GM21360 (cell line): ENCODE measurements around the gene MYO18B.
"Not testable (repeated sequence)": the region's sequence is repeated elsewhere in the genome, so short reads cannot be mapped to it uniquely, and the experiment has no call there.

Source experiments
- ATAC-seq: cut with Tn5 transposase; IDR thresholded peaks from one replicate; pipeline ENCODE4 v1.9.1; 2021; ENCODE audit warnings: mild to moderate bottlenecking, moderate library complexity; ENCODE audit not compliant: unreplicated experiment

MYO18B gene, protein sequence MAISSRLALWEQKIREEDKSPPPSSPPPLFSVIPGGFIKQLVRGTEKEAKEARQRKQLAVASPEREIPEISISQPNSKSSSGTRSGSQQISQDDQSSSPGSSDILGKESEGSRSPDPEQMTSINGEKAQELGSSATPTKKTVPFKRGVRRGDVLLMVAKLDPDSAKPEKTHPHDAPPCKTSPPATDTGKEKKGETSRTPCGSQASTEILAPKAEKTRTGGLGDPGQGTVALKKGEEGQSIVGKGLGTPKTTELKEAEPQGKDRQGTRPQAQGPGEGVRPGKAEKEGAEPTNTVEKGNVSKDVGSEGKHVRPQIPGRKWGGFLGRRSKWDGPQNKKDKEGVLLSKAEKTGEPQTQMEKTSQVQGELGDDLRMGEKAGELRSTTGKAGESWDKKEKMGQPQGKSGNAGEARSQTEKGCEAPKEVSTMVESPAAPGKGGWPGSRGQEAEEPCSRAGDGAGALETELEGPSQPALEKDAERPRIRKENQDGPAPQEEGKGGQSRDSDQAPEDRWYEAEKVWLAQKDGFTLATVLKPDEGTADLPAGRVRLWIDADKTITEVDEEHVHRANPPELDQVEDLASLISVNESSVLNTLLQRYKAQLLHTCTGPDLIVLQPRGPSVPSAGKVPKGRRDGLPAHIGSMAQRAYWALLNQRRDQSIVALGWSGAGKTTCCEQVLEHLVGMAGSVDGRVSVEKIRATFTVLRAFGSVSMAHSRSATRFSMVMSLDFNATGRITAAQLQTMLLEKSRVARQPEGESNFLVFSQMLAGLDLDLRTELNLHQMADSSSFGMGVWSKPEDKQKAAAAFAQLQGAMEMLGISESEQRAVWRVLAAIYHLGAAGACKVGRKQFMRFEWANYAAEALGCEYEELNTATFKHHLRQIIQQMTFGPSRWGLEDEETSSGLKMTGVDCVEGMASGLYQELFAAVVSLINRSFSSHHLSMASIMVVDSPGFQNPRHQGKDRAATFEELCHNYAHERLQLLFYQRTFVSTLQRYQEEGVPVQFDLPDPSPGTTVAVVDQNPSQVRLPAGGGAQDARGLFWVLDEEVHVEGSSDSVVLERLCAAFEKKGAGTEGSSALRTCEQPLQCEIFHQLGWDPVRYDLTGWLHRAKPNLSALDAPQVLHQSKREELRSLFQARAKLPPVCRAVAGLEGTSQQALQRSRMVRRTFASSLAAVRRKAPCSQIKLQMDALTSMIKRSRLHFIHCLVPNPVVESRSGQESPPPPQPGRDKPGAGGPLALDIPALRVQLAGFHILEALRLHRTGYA (N-terminal part only)

DNA sequence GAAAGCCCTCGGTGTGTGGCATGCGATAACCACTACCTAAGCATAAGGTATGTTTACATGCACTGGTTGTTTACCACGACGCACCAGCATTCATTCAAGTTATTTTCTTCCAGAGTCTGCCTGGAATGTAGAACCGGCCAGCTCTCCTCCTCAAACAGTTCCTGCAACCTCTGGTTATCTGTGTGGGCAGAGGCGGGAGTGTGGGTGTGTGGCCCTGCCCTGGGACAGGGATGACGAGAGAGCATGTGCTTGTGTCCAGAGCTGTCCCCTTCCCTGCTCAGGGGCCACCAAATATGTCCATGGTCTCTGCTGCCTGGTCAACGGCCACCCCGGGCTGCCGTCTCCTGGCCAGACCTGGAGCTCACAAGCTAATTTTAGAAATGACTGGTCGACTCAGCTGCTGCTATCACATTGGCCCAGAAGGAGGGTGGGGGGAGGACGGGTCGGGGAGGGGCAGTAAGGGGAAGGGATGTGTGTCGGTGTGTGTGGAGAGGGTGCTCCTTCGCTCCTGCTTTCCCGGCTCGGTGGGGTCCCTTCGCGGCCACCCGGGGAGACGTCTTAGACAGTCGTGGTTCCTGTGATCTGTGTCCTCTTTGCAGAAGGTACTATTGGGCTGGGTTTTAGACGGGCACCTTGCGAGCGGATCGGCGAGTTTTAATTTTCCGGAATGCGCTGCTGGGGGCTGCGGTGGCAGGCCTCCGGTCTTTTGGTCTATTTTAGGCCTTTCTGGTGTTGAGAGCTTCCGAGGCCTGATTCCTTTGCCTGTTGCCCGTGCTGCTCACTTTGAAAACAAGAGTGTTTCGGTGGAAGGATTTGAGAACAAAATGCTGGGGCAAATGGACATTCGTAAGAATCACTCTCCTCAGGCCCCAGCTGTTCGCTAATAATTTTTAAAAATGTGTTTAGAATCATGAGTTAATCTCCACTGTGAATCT is at the start of gene MYO18B:
Gene MYO18B, plus strand, starts transcription at position 497 of the 935 bp plus-strand sequence. CDS start 18,905 bp downstream, outside the sequence.
- no peak for ATAC-seq

DNA sequence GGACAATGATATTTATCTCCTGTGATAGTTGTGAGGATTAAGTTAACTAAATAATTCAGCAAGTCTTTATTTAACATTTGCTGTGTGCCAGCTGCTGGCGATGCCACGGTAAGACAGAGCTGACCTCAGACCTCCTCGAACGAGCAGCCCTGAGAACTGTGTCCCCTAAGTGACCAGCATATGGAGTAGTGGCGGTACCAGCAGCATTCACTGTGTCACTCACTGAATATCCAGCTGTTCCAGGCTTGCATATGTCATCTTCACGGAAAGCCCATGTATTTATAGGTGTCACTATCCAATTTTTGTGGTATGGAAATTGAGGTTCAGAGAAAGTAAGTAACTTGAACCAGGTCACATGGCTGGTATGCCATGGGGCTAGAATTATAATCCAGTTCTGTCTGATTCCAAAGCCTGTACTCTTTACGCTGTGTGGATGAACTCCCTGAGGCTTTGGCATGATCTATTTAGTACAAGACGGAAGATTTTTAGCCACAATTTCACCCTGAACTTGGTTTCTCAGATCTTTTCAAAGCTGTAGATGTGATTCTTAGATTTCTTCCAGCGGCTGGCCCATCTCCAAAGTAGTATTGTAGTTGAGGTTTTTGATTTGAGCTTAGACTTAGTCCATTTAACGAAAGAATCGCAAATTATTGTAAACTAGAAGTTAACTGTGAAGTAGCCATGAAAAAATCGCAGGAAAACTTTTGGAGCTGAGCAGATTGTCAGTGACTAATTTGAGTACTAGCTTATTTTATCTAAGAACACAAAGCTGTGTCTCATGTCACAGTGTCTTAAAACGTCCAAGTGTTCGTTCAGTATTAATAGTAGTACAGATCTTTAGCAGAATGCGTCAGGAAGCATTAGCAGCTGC is 49.4 kb upstream of the MYO18B start:
- ATAC-seq = no peak

DNA sequence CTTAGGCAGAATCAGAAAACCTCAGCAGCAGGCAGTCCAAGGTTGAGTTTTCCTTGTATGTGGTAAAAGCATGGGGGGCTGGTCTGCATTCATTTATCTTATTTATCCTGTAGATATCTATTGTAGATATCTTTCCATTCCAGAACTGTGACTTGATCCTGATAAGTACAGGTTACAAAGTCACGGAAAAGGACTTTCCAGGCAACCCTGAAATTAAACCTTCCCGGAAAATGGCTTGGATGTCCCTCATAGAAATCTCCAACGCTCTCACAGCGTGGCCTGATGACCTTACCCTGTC is 48.8 kb upstream of the MYO18B start:
- no peak for ATAC-seq

DNA sequence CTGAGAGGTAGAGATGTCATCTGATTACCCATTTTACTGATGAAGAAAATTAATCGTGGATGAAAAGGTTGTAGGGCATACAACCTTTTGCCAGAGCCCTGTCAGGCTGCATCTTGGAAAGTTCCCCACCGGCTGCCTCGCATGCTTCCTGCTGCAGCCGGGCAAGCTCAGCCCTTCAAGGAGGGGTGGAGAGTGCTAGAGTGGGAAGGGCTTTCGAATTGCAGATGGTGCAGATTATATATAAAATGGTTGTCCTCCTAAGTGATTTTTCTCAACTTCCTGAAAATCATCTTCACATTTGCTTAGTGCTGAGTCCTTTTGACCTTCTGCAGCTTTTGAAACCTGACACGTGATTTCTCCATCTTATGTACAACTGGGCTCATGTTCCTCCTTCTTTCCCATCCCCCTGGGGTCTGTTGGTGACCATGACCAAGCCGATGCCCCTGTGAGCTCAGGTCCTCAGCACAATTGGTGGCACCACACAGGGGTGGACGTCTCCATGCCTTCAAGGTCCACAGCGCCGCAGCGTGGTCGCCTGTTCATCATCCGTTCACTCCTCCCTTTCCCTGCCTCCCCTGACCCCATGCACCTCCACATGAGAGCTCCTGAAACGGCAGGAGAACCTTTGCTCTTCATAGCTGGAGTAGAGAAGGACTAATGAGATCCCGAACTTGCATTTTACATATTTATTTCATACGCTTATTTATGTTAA is 47.6 kb upstream of the MYO18B start:
- no peak for ATAC-seq

DNA sequence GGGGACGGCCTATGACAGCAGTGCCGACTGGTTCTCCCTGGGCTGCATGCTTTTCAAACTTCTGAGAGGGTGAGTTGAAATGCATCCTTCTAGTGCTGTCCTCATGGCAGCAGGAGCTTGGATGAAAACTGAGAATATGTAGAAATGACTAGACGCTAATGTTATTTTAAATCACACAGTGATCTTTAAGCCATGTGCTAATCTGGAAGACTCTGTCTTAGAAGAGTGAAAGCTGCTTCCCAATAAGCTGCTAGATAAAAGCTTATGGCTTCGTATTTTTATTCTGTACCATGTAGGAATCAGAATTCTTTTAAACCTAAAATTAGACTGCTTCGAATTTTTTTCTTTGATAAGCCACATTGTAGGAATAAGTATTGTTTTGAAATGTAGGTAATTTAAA is 46.8 kb upstream of the MYO18B start:
- ATAC-seq = no peak

DNA sequence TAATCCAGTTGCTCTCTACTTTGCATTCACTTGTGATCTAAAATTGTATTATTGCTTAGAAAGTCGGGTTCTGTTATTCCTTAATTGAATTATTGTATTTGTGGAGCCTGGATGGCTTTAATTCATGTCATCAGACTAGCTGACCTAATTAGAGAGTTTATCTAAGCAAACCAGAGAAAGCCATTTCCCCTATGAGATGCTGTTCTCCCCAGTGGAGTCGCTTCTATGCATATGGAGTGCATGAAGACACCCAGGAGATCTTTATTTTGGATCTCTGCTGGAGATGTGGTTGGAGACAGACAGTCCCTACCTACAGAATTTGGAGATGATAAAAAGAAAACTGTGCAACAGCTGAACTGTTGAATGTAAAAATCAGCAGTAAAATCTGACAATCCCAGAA is 45.2 kb upstream of the MYO18B start:
- no peak for ATAC-seq

DNA sequence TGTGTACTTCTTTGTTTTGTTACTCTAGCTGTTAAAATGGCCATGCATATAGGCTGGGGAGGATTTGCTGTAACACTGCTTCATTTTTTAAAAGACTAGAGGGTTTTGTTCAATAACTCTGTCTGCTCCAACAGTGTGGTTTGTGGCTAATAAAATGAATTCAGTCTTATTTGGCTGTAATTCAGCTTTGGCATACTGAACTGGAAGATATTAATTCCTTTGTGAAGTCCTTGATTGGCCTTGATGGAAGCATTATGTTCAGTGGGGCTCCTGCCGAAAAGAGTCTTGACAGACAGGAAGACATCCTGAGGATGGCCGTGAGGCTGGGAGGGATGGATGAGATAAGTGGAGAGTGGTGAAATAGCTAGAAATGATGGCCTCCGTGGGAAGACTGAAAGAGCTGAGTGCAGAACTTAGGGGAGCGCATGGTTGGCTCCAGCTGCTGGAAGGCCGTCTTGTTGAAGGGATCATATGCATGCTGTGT is 44.8 kb upstream of the MYO18B start:
- ATAC-seq = no peak

DNA sequence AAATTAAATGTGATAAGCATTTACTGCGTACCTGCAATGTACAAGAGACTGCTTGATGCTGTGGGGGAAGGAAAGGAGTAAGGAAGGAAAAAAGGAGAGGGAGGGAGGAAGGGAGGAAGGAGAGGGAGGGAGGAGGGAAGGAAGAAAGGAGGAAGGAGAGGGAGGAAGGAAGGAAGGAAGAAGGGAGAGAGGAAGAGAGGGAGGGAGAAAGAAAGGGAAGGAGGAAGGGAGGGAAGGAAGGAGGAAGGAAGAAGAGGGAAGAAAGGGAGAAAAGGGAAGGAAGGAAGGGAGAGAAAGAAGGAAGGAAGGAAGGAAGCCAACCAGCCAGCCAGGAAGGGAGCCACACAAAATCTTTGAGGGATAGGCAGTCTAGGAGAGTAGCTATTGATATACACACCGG is 44.0 kb upstream of the MYO18B start:
- no peak for ATAC-seq

DNA sequence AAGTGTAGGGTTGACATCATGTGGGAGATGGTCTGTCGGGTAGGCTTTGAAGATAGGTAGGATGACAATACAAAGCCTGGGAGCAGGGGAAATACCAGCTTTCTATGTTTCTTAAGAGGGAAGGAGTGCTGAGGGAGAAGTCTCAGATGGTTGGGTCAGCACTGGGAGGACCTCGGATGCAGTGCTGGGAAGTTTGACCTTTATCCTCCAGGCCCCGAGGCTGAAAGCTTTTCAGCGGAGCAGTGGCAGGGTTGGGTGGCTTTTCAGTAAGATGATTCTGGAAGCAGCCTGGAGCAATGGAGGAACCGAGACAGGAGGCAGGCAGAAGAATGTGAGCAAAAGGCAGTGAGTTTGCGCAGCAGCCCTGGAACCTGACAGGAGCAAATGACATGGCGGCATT is 43.5 kb upstream of the MYO18B start:
- no peak for ATAC-seq

DNA sequence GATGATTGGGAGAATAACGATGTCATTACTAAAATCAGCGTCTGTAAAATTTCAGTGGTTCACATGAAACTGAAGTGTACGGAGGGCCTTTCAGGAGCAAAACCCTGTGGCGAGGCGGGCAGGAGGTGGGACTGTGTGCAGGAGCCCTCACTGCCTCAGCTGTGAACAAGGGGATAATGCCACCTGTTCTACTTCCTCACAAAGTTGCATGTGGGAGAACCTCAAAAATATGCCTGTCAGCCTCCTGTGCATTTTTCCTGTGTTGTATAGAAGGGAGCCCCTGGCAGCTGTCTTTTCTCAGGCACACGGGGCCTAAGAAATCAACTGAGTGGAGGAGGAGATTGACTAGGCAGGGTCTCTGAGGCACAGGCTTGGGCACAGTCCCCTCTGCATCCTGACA is 43.0 kb upstream of the MYO18B start:
- no peak for ATAC-seq

DNA sequence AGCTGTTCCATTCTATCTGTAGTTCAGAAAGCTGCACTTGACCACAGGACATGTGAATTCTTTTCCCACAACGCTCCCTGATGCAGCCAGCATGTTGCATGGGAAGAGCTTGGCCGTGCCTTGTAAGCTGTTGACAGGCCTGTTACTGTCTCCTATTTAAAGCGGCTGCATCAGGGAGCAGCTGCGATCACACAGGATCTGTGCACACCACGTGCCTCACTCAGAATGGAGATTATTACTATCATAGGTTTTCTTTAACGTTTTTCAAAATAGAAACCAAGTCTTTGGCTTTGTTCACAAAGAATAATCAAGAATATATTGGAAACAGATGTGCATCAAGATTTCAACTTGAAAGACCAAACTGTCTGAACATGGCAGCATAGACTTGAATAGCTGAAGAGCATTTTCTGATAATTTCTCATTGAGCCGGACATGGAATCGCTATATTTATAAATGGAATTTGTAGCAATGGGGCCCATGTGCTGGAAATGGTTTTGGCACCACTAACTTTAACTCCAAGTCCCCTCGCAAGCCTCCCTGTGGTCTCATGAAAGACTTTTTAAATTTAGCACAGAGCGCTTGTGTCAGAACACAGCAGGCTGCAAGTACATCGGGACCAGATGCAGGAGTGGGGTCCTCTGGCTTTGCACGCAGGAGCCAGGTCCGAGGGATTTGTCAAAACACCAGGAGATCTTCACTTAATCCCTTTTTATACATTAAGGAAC is 40.8 kb upstream of the MYO18B start:
- no peak for ATAC-seq

DNA sequence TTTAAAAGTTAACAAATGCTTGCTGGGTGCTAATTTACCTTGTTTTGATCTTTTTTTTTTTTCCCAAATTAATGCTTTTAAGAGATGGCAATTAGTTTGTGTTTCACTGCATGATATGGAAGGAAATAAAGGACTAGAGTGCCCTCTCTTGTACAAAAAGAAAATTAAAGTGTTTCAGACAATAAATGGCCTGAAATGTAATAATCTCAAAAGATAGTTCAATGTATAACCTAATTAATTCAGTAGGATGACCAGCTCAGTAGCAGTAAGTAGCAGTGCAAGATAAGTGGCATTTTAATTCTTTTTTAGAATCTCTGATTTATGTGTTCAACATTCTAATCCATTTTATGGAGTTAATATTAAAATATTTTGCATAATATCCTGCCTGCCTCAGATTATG is 39.9 kb upstream of the MYO18B start:
- no peak for ATAC-seq

DNA sequence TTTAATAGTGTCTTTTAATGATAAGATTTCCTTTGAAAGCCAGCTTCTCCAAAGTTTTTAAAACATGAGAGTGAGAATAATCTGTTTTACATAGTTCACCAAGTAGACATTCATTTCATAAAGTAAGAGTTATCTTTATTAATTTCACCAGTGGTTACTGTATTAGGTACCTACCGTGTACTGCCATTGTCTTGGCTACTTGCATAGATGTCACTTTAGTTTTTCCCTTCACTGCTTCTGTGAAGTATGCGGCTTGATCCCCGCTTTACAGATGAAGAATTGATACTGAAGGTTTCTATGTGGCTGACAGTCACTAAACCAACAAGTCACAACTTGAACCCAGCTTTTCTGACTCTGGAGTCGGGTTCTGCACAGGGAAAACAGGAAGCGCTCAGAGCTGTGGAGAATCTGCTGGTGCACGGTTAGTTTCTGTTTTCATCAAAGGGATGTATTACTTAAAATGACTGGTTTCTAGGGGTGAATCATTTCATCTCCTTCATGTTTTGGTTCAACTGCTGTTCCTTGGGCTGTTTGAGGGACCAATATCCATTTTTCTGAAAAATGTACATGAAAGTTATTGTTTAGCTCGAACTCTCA is 39.3 kb upstream of the MYO18B start:
- no peak for ATAC-seq

DNA sequence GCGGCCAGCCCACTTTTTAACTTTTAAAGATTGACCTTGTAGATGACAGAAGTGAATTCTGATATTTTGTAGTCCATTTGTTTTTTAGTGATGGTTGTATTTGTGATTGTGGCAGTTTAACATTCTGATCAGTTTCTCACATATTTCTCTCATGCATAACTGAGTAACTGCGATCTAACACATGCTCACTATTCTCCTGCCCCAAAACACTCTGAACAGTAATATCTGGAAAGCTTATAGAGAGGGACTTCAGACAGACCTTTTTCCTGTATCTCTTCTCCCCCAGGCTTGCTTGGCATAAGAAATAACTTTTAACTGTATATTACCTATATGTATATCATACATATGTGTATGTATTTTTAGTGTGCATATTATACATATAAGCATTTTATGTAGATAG is 37.3 kb upstream of the MYO18B start:
- ATAC-seq = no peak

DNA sequence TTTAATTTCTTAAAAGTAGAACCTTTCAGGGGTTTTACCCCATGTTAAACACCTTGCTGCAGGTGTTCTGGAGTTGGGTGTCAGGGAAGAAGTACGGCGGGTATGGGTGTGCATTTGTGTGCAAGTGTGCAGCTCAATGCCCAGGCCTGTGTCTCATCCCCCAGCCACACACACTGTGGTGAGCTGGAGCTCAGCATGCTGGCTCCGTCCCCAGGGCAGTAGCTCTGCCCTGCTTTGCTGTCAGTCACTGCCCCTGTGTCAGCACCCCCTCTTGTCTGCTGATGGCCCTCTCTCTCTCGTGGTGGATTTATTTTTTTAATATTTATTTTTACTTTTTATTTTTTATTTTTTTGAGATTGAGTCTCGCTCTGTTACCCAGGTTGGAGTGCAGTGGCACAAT is 35.8 kb upstream of the MYO18B start:
- no peak for ATAC-seq

DNA sequence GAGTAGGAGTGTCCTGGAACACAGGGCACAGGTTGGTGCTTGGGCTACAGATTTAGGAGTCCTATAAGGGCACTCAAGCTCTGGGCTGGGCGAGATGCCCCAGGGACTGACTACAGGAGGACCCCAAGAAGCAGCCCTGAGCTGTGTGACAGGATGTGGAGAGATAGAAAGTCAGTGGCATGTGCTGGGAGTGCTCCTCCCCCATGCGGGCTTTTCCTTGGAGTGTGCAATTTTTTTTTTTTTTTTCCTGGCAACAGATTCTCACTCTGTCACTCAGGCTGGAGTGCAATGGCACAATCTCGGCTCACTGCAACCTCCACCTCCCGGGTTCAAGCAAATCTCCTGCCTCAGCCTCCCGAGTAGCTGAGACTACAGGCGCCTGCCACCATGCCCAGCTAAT is 33.6 kb upstream of the MYO18B start:
- not testable (repeated sequence) for ATAC-seq

DNA sequence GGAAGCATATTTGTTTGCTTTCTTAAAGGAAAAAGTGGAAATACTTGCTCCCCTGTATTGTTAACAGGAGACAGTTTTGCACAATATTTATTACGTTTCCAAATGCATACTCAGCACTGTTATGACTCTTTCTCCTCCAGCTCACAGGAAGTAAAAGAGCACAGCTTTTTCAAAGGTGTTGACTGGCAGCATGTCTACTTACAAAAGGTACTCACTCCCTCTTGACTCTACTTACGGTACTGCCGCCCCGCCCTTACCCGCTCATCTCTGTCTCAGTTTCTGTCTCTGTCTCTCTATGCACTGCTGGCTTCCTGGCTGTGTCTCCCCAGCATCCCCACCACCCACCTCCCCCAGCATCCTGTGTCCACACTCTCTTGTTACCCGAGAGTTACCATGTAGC is 32.2 kb upstream of the MYO18B start:
- ATAC-seq = no peak

DNA sequence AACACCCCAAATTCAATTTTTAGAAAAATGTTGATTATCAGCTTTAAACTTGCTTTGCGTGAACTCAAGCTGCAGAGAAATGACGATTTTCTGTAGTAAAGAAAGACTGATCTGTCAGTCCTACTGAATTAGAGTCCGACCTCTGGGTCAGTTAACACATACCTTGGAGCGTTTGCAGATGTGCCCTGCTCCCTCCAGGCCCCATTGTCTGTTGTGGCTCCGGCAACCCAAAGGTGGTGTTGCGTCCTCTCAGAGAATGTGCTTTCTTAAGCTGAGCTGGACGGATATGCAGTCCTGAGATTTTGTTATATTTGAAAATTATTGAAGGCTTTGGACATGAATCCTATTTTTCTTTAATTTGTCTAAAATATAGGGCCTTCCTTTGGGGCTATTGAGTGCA is 31.5 kb upstream of the MYO18B start:
- no peak for ATAC-seq
